ENCODE data around the gene CCDC88B.

Gene CCDC88B

DNA sequence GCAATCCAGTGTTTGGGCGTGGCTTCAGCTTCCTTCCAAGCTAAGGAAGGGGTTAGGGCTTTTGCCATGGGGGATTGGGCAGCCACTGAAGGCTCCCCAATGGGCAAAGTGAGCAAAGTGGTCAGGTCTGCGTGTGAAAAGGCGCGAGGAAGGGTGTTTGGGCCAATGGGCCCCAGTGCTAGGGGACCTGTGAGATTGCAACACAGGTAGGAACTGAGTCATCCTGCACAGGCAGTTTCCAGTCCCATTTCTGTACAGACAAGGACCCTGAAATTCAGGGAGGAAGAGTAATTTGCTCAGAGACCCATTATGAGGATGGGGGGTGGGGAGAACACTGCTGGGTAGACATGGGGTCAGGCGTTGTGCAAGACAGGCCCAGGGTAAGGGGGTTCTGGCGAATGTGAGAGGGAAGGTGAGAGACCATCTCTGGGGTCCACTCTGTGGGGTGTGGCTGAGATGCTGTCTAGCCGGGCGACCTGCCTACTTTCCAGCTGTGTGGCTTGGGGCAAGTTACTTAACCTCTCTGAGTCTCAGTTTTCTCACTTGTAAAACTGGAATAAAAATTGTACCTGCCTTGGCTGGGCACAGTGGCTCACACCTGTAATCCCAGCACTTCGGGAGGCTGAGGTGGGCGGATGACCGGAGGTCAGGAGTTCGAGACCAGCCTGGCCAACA lies 7.3 kb downstream of the CCDC88B start:
- no peak for DNase-seq (ENCODE audit: low spot score)

- no peak for DNase-seq (ENCODE audit: low spot score)
These were observed 8.5 kb downstream of the CCDC88B start for GRCh38 chr11:64348383-64349024.

GRCh38 chr11:64349025-64349387 lies 9.0 kb downstream of the CCDC88B start:
- no peak for DNase-seq (ENCODE audit: low spot score)

- DNase-seq (ENCODE audit: low spot score) = no peak
These were observed 9.4 kb downstream of the CCDC88B start for GRCh38 chr11:64349404-64349803.

- DNase-seq (ENCODE audit: low spot score) = no peak
These were observed 11.2 kb downstream of the CCDC88B start for GRCh38 chr11:64351136-64351631.

GRCh38 chr11:64352099-64352994 lies 12.3 kb downstream of the CCDC88B start:
- no peak for DNase-seq (ENCODE audit: low spot score)

DNA sequence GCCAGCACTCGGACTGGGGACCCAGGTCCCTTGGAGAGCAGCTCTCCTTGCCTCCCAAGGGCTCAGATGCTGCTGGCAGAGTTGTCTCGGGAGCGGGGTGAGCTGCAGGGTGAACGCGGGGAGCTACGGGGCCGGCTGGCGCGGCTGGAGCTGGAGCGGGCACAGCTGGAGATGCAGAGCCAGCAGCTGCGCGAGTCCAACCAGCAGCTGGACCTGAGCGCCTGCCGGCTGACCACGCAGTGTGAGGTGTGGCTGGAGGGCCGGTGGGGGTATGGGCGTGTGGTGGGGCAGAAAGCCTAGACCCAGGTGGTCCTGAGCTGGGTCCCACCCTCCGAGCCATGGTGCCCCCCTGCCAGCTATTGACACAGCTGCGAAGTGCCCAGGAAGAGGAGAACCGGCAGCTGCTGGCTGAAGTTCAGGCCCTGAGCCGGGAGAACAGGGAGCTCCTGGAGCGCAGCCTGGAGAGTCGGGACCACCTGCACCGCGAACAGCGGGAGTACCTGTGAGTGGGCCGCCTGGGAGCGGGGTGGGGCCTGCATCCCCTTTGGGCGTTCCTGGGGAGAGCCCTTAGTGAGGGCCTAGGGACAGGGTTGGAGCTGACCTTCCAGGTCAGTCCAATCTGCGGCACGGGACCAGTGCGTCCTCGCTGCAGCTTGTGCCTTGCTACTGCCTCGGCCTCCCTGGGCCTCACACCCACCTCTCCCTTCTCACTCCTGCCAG lies 13.2 kb downstream of the CCDC88B start:
- no peak for DNase-seq (ENCODE audit: low spot score)

- no peak for DNase-seq (ENCODE audit: low spot score)
These were observed 13.9 kb downstream of the CCDC88B start for GRCh38 chr11:64353715-64354506.

DNA sequence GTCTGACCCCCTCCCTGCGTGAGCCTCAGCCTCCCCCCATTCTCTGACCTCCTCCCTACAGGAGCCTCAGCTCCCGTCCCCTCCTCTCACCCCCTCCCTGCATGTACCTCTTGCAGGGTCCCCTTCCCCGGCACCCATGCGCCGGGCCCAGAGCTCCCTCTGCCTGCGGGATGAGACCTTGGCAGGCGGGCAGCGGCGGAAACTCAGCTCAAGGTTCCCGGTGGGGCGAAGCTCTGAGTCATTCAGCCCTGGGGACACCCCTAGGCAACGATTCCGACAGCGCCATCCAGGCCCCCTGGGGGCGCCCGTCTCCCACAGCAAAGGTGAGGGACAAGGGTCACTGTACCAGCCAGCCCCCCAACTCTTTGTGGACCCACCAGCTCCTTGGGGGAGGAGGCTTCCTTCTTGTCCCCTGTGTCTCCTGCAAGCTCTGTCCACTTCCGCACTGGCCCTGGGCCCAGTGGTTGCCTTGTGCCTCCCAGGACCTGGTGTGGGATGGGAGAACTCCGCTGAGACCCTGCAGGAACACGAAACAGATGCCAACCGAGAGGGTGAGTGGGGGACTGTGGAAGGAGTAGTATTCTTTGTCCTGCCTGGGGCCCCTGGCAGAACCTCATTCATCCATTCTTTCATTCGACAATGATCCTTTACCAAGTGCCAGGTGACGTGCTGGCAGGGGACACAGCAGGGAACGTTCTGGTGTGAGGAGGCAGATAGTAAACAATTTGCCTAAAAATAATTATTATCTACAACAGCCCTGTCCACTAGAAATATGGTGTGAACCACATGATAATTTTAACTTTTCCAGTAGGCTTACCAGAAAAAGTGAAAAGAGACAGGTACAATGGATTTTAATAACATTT lies 15.3 kb downstream of the CCDC88B start:
- peak; percentile 62 for DNase-seq (ENCODE audit: low spot score)

GRCh38 chr11:64356498-64357411 lies 16.8 kb downstream of the CCDC88B start:
- DNase-seq (ENCODE audit: low spot score) = no peak

GRCh38 chr11:64357446-64357845 lies 17.4 kb downstream of the CCDC88B start:
- no peak for DNase-seq (ENCODE audit: low spot score)

- DNase-seq (ENCODE audit: low spot score) = no peak
These were observed 18.0 kb downstream of the CCDC88B start for GRCh38 chr11:64357904-64358535.

GRCh38 chr11:64358536-64358906 lies 18.5 kb downstream of the CCDC88B start:
- no peak for DNase-seq (ENCODE audit: low spot score)

- peak; percentile 73 for DNase-seq (ENCODE audit: low spot score)
These were observed 19.1 kb downstream of the CCDC88B start, which contains the start of gene RPS6KA4 for GRCh38 chr11:64358907-64359711. TSS of gene RPS6KA4 (plus strand) at chr11:64359162. CDS start at chr11:64359236, 74 bp downstream.

DNA sequence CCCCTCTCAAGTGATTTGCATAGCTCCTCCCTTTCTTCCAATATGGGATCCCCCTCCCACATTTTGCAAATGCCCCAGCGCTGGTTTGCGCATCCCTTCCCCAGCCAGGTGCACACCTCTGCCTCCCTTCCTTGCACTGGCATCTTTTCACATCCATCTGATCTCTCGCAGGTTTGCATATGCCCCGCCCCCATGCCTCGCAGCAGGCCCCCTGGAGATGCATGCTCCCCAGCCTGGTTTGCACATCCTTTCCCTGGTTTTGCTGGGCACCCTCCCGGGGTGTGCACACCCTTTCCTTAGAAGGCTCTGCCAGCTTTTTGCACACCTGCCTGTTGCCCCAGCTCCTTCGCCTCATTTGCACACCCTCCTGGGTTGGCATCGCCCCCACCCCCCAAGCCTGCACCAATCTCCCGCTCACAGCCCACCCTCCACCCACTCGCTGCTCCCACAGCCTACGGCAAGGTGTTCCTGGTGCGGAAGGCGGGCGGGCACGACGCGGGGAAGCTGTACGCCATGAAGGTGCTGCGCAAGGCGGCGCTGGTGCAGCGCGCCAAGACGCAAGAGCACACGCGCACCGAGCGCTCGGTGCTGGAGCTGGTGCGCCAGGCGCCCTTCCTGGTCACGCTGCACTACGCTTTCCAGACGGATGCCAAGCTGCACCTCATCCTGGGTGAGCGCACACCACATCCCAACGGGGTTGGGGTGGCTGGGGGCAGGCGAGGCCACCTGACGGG lies 19.9 kb downstream of the CCDC88B start:
- DNase-seq (ENCODE audit: low spot score) = peak; percentile 78

GRCh38 chr11:64360448-64360921 lies 20.5 kb downstream of the CCDC88B start:
- DNase-seq (ENCODE audit: low spot score) = no peak

GRCh38 chr11:64361659-64362058 lies 21.7 kb downstream of the CCDC88B start:
- DNase-seq (ENCODE audit: low spot score) = no peak

Data from putamen (tissue), 1 donor.